OCI-LY1 (cell line): ENCODE results near the gene OR13J1.

ENCODE experiments used
- H2AFZ ChIP-seq: fragments of 200-600 bp; sonication (generic), shearing (Covaris generic); 2 replicates; pipeline ENCODE4 v1.6.0; 2014; ENCODE audit warnings: antibody characterized with exemption, mild to moderate bottlenecking, low read length
- H3F3A ChIP-seq: fragments of 200-600 bp; sonication (generic), shearing (Covaris generic); 2 replicates; pipeline ENCODE4 v1.6.0; 2014; ENCODE audit warnings: mild to moderate bottlenecking, antibody characterized with exemption, low read length, moderate library complexity; ENCODE audit not compliant: insufficient read depth
- H3K27ac ChIP-seq: fragments of 200-600 bp; sonication (generic); 2 replicates; pipeline ENCODE4 v1.5.1; 2014; ENCODE audit warnings: low read length, mixed run types, mild to moderate bottlenecking, low read depth; ENCODE audit not compliant: poor library complexity, severe bottlenecking
- H3K27me3 ChIP-seq: fragments of 200-600 bp; sonication (generic); 2 replicates; pipeline ENCODE4 v1.6.0; 2014; ENCODE audit warnings: antibody characterized with exemption, mild to moderate bottlenecking, low read length, moderate library complexity; ENCODE audit not compliant: insufficient read depth
- H3K36me3 ChIP-seq: fragments of 200-600 bp; sonication (generic); 2 replicates; pipeline ENCODE4 v1.6.1; 2014; ENCODE audit warnings: mild to moderate bottlenecking, antibody characterized with exemption, low read length, moderate library complexity, mixed read lengths; ENCODE audit not compliant: insufficient read depth
- H3K4me1 ChIP-seq: fragments of 200-600 bp; sonication (generic); 2 replicates; pipeline ENCODE4 v1.5.1; 2014; ENCODE audit warnings: mild to moderate bottlenecking, low read length, moderate library complexity; ENCODE audit not compliant: insufficient read depth, severe bottlenecking
- H3K4me2 ChIP-seq: fragments of 200-600 bp; sonication (generic), shearing (Covaris generic); 2 replicates; pipeline ENCODE4 v1.6.1; 2014; ENCODE audit warnings: low read length
- H3K4me3 ChIP-seq: fragments of 200-600 bp; sonication (generic); 2 replicates; pipeline ENCODE4 v1.5.1; 2014; ENCODE audit warnings: low read length, low read depth, mild to moderate bottlenecking, mixed read lengths; ENCODE audit not compliant: poor library complexity, severe bottlenecking
- H3K79me2 ChIP-seq: fragments of 200-600 bp; shearing (Covaris generic); 2 replicates; pipeline ENCODE4 v1.6.1; 2016; ENCODE audit warnings: mixed run types, low read length, mixed read lengths; ENCODE audit not compliant: insufficient read depth
- H3K9ac ChIP-seq: fragments of 200-600 bp; sonication (generic), shearing (Covaris generic); 2 replicates; pipeline ENCODE4 v1.6.1; 2014; ENCODE audit warnings: mild to moderate bottlenecking, low read length, mixed read lengths
- H3K9me2 ChIP-seq: fragments of 200-600 bp; sonication (generic), shearing (Covaris generic); 2 replicates; pipeline ENCODE4 v1.6.1; 2014; ENCODE audit warnings: low read depth, mild to moderate bottlenecking, low read length, mixed read lengths
- H3K9me3 ChIP-seq: fragments of 200-600 bp; shearing (Covaris generic); 2 replicates; pipeline ENCODE4 v1.6.1; 2014; ENCODE audit warnings: low read length, mixed read lengths
- H4K20me1 ChIP-seq: fragments of 200-600 bp; sonication (generic), shearing (Covaris generic); 2 replicates; pipeline ENCODE4 v1.6.0; 2016; ENCODE audit warnings: mild to moderate bottlenecking, low read length; ENCODE audit not compliant: insufficient read depth
- CTCF ChIP-seq: fragments of 200-600 bp; sonication (generic), shearing (Covaris generic); IDR thresholded peaks from 2 replicates; pipeline ENCODE4 v1.5.1; 2017; ENCODE audit warnings: mild to moderate bottlenecking, antibody characterized with exemption, low read length, moderate library complexity, mixed read lengths
- EZH2 ChIP-seq: fragments of 200-600 bp; sonication (generic), shearing (Covaris generic); IDR thresholded peaks from 2 replicates; pipeline ENCODE4 v1.8.0; 2017; ENCODE audit warnings: borderline replicate concordance, mixed run types, mild to moderate bottlenecking, antibody characterized with exemption, low read length, moderate library complexity, mixed read lengths

OR13J1 gene

GRCh38 chr9:35869621-35870216 is 482 bp downstream of the OR13J1 start:
- Histone ChIP-seq H3K9me2 (no peaks in the 10 kb centered on the region), H3K4me2 (no peak overlapping the region), H4K20me1 (no peaks in the 10 kb centered on the region), H3F3A (no peaks in the 10 kb centered on the region), H3K4me1 (no peaks in the 10 kb centered on the region), H2AFZ (no peak overlapping the region), H3K27me3 (no peaks in the 10 kb centered on the region), H3K79me2 (no peaks in the 10 kb centered on the region), H3K36me3 (no peaks in the 10 kb centered on the region), H3K9me3 (no peaks in the 10 kb centered on the region), H3K9ac (no peak overlapping the region), H3K27ac (no peak overlapping the region), H3K4me3 (no peak overlapping the region)
- TF ChIP-seq EZH2 = no peak
- TF ChIP-seq CTCF = no peak

GRCh38 chr9:35868933-35869332 is 1.3 kb downstream of the OR13J1 start:
- H3K79me2 ChIP-seq = no peaks in the 10 kb centered on the region
- H3K4me2 ChIP-seq = no peak overlapping the region
- TF ChIP-seq CTCF = no peak
- TF ChIP-seq EZH2 = no peak
- no peaks in the 10 kb centered on the region for H3K9me2 ChIP-seq
- no peak overlapping the region for H3K27ac ChIP-seq
- H3F3A ChIP-seq = no peaks in the 10 kb centered on the region
- no peak overlapping the region for H3K4me3 ChIP-seq
- no peaks in the 10 kb centered on the region for H3K9me3 ChIP-seq
- no peaks in the 10 kb centered on the region for H4K20me1 ChIP-seq
- no peaks in the 10 kb centered on the region for H3K36me3 ChIP-seq
- H2AFZ ChIP-seq = no peak overlapping the region
- no peaks in the 10 kb centered on the region for H3K4me1 ChIP-seq
- H3K9ac ChIP-seq = no peak overlapping the region
- no peaks in the 10 kb centered on the region for H3K27me3 ChIP-seq

GRCh38 chr9:35867538-35867937 is 2.7 kb downstream of the OR13J1 start:
- no peaks in the 10 kb centered on the region for H3K9me2 ChIP-seq
- no peaks in the 10 kb centered on the region for H3K79me2 ChIP-seq
- H3K27ac ChIP-seq = no peak overlapping the region
- no peaks in the 10 kb centered on the region for H4K20me1 ChIP-seq
- H3K4me3 ChIP-seq = no peak overlapping the region
- no peak overlapping the region for H3K9ac ChIP-seq
- H3K27me3 ChIP-seq = no peaks in the 10 kb centered on the region
- TF ChIP-seq EZH2 (no peak), CTCF (no peak)
- H3K9me3 ChIP-seq = no peaks in the 10 kb centered on the region
- H3K4me2 ChIP-seq = no peak overlapping the region
- no peak overlapping the region for H2AFZ ChIP-seq
- H3K4me1 ChIP-seq = no peaks in the 10 kb centered on the region
- no peaks in the 10 kb centered on the region for H3F3A ChIP-seq
- no peaks in the 10 kb centered on the region for H3K36me3 ChIP-seq
